Measurements from ENCODE around the gene FOXS1.

DNA sequence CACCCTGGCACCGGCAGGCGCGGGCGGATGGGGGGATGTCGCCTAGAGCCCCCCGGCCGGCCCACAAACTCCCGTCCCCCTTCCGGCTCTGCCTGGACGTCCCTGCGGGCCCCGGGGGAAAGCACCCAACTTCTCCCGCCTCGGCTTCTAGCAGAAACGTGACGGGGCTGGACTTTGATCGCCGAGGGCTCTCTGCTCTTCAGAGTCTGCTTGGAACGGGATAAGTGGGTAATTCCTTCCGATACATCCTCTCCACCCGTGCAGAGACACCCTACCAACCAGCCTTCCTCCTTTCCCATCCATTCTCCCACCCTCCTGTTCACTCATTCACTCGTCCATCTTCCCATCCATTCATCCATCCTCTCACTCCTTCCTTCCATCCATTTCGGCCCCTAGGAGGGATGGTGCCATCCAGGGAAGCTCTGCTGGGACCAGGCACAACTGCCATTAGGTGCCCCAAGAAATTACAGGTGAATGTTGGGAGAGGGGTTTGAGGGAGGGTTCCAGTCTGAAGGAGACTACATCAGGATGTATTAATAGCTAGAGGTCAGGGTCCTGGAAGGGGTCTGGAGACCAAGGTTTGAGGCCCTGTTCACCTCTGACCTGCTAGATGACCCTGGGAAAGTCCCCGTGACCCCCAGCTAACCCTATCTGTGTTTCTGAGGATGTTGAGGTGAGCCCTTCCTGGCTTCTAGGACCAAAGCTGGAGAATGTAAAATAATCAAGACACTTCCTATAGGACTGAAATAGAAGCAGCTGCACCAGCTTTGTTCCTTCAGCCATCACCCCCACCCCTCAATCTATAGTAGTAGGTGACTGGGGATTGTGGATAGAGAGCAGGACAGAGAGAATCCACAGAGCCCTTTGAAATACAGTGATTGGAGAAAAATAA is 25.6 kb upstream of the FOXS1 start:
- TF ChIP-seq POLR2A (IDR thresholded peaks at IDR 0.05) = no peak
- TF ChIP-seq, protein P1, sequence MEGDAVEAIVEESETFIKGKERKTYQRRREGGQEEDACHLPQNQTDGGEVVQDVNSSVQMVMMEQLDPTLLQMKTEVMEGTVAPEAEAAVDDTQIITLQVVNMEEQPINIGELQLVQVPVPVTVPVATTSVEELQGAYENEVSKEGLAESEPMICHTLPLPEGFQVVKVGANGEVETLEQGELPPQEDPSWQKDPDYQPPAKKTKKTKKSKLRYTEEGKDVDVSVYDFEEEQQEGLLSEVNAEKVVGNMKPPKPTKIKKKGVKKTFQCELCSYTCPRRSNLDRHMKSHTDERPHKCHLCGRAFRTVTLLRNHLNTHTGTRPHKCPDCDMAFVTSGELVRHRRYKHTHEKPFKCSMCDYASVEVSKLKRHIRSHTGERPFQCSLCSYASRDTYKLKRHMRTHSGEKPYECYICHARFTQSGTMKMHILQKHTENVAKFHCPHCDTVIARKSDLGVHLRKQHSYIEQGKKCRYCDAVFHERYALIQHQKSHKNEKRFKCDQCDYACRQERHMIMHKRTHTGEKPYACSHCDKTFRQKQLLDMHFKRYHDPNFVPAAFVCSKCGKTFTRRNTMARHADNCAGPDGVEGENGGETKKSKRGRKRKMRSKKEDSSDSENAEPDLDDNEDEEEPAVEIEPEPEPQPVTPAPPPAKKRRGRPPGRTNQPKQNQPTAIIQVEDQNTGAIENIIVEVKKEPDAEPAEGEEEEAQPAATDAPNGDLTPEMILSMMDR (IDR thresholded peaks at IDR 0.05) = no peak

All from right lobe of liver (tissue), 4 donors.